ENCODE results near the gene GALNT9. TPM values are rescaled to one million over a fixed set of nuclear protein-coding genes. Genes with fewer than 3 reads are reported as not detected.

The GALNT9 gene
- total RNA-seq, 1 donor from 2014 or later, result not detected

DNA sequence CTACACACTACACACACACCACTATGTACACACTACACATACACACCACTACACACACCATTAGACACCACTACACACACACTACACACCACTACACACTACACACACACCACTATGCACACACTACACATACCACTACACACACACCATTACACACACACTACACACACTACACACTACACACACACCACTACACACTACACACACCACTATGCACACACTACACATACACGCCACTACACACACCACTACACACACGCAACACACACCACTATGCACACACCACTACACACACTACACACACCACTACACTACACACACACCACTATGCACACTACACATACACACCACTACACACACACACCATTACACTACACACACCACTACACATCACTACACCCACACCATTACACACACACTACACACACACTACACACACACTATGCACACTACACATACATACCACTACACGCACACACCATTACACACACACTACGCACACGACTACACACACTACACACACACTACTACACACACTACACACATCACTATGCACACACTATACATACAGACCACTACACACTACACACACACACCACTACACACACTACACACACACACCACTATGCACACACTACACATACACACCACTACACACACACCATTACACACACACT lies 171.5 kb downstream of the GALNT9 start:
- TF ChIP-seq, protein P1, sequence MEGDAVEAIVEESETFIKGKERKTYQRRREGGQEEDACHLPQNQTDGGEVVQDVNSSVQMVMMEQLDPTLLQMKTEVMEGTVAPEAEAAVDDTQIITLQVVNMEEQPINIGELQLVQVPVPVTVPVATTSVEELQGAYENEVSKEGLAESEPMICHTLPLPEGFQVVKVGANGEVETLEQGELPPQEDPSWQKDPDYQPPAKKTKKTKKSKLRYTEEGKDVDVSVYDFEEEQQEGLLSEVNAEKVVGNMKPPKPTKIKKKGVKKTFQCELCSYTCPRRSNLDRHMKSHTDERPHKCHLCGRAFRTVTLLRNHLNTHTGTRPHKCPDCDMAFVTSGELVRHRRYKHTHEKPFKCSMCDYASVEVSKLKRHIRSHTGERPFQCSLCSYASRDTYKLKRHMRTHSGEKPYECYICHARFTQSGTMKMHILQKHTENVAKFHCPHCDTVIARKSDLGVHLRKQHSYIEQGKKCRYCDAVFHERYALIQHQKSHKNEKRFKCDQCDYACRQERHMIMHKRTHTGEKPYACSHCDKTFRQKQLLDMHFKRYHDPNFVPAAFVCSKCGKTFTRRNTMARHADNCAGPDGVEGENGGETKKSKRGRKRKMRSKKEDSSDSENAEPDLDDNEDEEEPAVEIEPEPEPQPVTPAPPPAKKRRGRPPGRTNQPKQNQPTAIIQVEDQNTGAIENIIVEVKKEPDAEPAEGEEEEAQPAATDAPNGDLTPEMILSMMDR (IDR thresholded peaks at IDR 0.05; ENCODE audit: insufficient read depth, low read length, severe bottlenecking), result no peak
- FAIRE-seq (peak; percentile 99), DNase-seq (ENCODE audit: low read depth) (no peak)
- H3K36me3 ChIP-seq (ENCODE audit: control insufficient read depth, insufficient read depth, low read length), result no peaks in the 10 kb centered on the region
- no peak overlapping the region for H3K4me3 ChIP-seq (ENCODE audit: low read depth, low read length)
- no peaks in the 10 kb centered on the region for H3K27me3 ChIP-seq (ENCODE audit: control insufficient read depth, insufficient read depth, low read length)

DNA sequence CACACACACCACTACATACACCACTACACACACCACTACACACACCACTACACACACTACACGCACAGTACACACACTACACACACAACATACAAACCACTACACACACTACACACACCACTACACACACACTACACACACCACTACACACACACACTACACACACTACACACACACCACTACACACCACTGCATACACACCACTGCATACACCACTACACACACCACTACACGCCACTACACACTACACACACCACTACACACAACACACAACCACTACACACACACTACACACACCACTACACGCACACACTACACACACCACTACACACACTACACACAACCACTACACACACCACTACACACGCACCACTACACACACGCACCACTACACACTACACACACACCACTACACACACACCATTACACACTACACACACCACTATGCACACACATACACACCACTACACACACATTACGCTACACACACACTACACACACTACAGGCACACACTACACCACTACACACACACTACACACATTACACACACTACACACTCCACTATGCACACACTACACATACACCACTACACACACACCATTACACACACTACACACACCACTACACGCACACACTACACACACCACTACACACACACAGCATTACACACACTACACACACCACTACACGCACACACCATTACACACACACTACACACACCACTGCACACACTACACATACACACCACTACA lies 172.6 kb downstream of the GALNT9 start:
- no peak for DNase-seq (ENCODE audit: low read depth)
- TF ChIP-seq, protein P1 (IDR thresholded peaks at IDR 0.05; ENCODE audit: insufficient read depth, low read length, severe bottlenecking), result no peak
- FAIRE-seq, result no peak
- peaks cover 1% of the 10 kb centered on the region for H3K36me3 ChIP-seq (ENCODE audit: control insufficient read depth, insufficient read depth, low read length)
- no peaks in the 10 kb centered on the region for H3K27me3 ChIP-seq (ENCODE audit: control insufficient read depth, insufficient read depth, low read length)
- no peak overlapping the region for H3K4me3 ChIP-seq (ENCODE audit: low read depth, low read length)

DNA sequence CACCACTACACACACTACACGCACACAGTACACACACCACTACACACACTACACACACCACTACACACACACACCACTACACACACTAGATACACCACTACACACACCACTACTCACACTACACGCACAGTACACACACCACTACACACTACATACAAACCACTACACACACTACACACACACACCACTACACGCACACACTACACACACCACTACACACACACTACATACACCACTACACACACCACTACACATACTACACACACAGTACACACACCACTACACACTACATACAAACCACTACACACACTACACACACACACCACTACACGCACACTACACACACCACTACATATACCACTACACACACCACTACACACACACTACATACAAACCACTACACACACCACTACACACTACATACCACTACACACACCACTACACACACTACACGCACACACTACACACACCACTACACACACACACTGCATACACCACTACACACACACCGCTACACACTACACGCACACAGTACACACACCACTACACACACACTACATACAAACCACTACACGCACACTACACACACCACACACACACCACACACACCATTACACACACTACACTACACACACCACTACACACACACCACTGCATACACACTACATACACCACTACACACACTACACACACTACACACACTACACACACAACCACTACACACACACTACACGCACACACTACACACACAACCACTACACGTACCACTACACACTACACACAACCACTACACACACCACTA lies 173.4 kb downstream of the GALNT9 start:
- Histone ChIP-seq H3K4me3 (ENCODE audit: low read depth, low read length) (no peak overlapping the region), H3K36me3 (ENCODE audit: control insufficient read depth, insufficient read depth, low read length) (peaks cover 3% of the 10 kb centered on the region), H3K27me3 (ENCODE audit: control insufficient read depth, insufficient read depth, low read length) (no peaks in the 10 kb centered on the region)
- TF ChIP-seq, protein P1 (IDR thresholded peaks at IDR 0.05; ENCODE audit: insufficient read depth, low read length, severe bottlenecking), result no peak
- FAIRE-seq (no peak), DNase-seq (ENCODE audit: low read depth) (no peak)

DNA sequence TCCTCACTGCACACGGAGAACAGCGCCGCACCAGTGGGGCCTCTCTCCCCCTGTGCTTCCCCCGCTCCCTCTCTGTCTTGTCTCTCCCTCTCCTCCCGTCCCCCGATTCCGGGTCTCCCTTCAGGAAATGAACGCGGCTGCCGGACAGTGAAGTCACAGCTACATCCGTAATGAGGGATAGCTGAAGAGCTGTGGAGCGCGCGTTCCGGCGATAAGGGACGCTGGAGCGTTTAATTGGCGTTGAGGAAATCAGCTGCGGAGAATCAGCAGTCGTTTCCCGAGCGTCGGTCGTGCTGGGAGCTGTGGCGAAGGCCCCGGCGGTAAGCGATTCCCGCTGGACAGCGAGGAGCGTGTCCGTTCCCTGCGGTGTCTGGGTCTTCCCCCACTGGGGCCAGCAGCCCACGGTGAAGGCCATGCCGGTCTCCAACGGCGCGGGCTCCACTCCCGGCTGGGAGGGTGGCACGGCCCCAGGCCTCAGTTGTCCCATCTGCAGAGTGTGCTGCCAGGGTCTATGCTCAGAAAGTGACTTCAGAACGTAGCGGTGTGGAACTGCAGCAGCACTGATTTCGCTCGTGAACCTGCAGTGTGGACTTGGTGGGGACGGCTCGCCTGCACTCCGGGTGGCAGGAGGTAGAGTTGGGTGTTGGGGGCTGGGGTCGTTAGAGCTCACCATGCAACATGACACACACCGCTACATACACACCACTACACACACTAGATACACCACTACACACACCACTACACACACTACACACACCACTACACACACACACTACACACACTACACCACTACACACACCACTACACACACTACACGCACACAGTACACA lies 174.2 kb downstream of the GALNT9 start:
- no peak overlapping the region for H3K4me3 ChIP-seq (ENCODE audit: low read depth, low read length)
- no peaks in the 10 kb centered on the region for H3K27me3 ChIP-seq (ENCODE audit: control insufficient read depth, insufficient read depth, low read length)
- H3K36me3 ChIP-seq (ENCODE audit: control insufficient read depth, insufficient read depth, low read length), result peaks cover 3% of the 10 kb centered on the region
- TF ChIP-seq, protein P1 (IDR thresholded peaks at IDR 0.05; ENCODE audit: insufficient read depth, low read length, severe bottlenecking), result no peak
- FAIRE-seq (peak; percentile 100), DNase-seq (ENCODE audit: low read depth) (no peak)

DNA sequence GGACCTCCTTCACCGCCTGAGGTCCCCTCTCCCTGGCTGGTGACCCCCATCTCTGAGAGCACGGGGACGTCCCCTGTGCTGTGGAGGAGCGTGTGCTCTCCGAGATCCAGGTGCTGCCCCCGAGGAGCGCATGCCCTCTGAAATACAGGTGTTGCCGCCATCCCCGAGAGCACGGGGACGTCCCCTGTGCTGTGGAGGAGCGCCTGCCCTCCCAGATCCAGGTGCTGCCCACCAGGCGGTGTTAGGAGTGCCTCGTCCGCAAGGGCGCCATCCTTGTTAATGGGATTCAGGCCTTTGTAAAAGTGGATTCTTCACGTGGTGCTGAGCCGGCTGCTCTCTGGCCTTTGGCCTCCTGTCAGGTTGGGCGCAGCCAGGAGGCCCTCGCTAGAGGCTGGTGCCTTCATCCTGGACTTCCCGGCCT lies 175.0 kb downstream of the GALNT9 start:
- Histone ChIP-seq H3K27me3 (ENCODE audit: control insufficient read depth, insufficient read depth, low read length) (no peaks in the 10 kb centered on the region), H3K36me3 (ENCODE audit: control insufficient read depth, insufficient read depth, low read length) (peaks cover 3% of the 10 kb centered on the region), H3K4me3 (ENCODE audit: low read depth, low read length) (no peak overlapping the region)
- DNase-seq (ENCODE audit: low read depth), result no peak
- TF ChIP-seq, protein P1 (IDR thresholded peaks at IDR 0.05; ENCODE audit: insufficient read depth, low read length, severe bottlenecking), result no peak
- no peak for FAIRE-seq
